Stromal cell of bone marrow (primary cell): ENCODE results near the gene CFAP68.
A peak's percentile ranks its signal among the peaks of the same experiment; 100 is the strongest.

Experiments
- DNase-seq: peaks from one replicate; pipeline ENCODE4 v3.0.0-alpha.2; 2012; ENCODE audit warnings: low read depth

Gene CFAP68

GRCh38 chr11:111878849-111879636, at the start of gene CFAP68, which contains the start of gene FDXACB1:
TSS of gene CFAP68 (plus strand) at chr11:111879541. CDS start at chr11:111879561, 20 bp downstream.
TSS of gene FDXACB1 (minus strand) at chr11:111879165. CDS start at chr11:111879132, 33 bp downstream.
- peak; percentile 95 for DNase-seq

- no peak for DNase-seq
Measured at GRCh38 chr11:111833524-111833923, 45.8 kb upstream of the CFAP68 start.

GRCh38 chr11:111834432-111835163, 44.7 kb upstream of the CFAP68 start:
- DNase-seq = no peak

GRCh38 chr11:111835665-111836064, 43.7 kb upstream of the CFAP68 start:
- DNase-seq = no peak

- no peak for DNase-seq
Measured at GRCh38 chr11:111836162-111836561, 43.2 kb upstream of the CFAP68 start.

- DNase-seq = no peak
Measured at GRCh38 chr11:111836721-111837120, 42.6 kb upstream of the CFAP68 start.

- DNase-seq = no peak
Measured at GRCh38 chr11:111837366-111837891, 41.9 kb upstream of the CFAP68 start.

- DNase-seq = no peak
Measured at GRCh38 chr11:111838054-111838453, 41.3 kb upstream of the CFAP68 start.

GRCh38 chr11:111840143-111840542, 39.2 kb upstream of the CFAP68 start:
- DNase-seq = no peak

- peak; percentile 65 for DNase-seq
Measured at GRCh38 chr11:111841370-111842053, 37.8 kb upstream of the CFAP68 start.

GRCh38 chr11:111843661-111844060, 35.7 kb upstream of the CFAP68 start:
- no peak for DNase-seq

- DNase-seq = no peak
Measured at GRCh38 chr11:111845276-111846028, 33.9 kb upstream of the CFAP68 start.

GRCh38 chr11:111846063-111846462, 33.3 kb upstream of the CFAP68 start:
- DNase-seq = no peak

GRCh38 chr11:111846636-111847035, 32.7 kb upstream of the CFAP68 start:
- DNase-seq = no peak

GRCh38 chr11:111849631-111850030, 29.7 kb upstream of the CFAP68 start:
- DNase-seq = no peak

- DNase-seq = no peak
Measured at GRCh38 chr11:111851067-111851466, 28.3 kb upstream of the CFAP68 start.

- no peak for DNase-seq
Measured at GRCh38 chr11:111851636-111852035, 27.7 kb upstream of the CFAP68 start.

GRCh38 chr11:111852103-111852502, 27.2 kb upstream of the CFAP68 start:
- DNase-seq = no peak

GRCh38 chr11:111855506-111855905, 23.8 kb upstream of the CFAP68 start:
- DNase-seq = no peak

- DNase-seq = no peak
Measured at GRCh38 chr11:111860257-111860656, 19.1 kb upstream of the CFAP68 start.

- DNase-seq = no peak
Measured at GRCh38 chr11:111870113-111870512, 9.2 kb upstream of the CFAP68 start.

- no peak for DNase-seq
Measured at GRCh38 chr11:111870522-111870885, 8.8 kb upstream of the CFAP68 start.
